Vagina (tissue), 2 donors: ENCODE results near the gene C1orf87.

ENCODE experiments used
- CTCF ChIP-seq, 3 experiments: fragments of 450-650 bp in 2 of 3; fragments of 200-600 bp in 1 of 3; sonication (generic) in 1 of 3; IDR thresholded peaks; one replicate each; pipeline ENCODE4 v1.5.1; 2017 to 2019; ENCODE audit warnings: antibody characterized with exemption in 3 of 3, mild to moderate bottlenecking in 2 of 3, moderate library complexity in 2 of 3
- POLR2A ChIP-seq, 2 donors: fragments of 450-650 bp; IDR thresholded peaks; one replicate each; pipeline ENCODE4 v1.6.1; 2017; ENCODE audit warnings: antibody characterized with exemption in 2 of 2, mild to moderate bottlenecking in 2 of 2, moderate library complexity in 2 of 2

GRCh38 chr1:60031146-60031545 is 42.4 kb downstream of the C1orf87 start:
- TF ChIP-seq CTCF (IDR thresholded peaks at IDR 0.05) (no peak), POLR2A (IDR thresholded peaks at IDR 0.05) (no peak)
